ENCODE measurements around the gene ZNFX1.

ZNFX1 gene

DNA sequence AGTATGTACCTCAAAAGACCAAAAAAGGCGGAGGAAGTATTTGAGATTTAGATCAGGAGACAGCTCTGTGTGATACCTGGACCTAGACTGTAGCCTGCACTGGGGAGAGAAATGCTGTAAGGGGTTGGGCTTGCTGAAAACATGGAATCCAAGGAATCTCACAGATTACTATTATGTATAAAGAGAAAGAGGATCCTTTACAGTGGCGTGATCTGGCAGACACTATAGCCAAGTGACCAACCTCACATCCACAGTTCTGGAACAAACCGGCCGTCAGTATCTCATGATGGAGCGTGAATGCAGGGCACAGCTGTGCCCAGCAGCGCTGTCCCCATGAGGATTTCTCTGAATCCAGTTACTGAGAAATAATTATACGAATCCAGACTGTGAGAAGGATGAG is 46.4 kb downstream of the ZNFX1 start:
- H3K36me3 ChIP-seq (ENCODE audit: control insufficient read depth in 2 of 2, insufficient read depth in 1 of 2, low read length in 2 of 2): peaks cover 24 to 84% of the 10 kb centered on the region in 2 experiments
- H3K4me1 ChIP-seq (ENCODE audit: control insufficient read depth, insufficient read depth, low read length): no peaks in the 10 kb centered on the region
- TF ChIP-seq ZNF184 (tag by site-specific recombination; IDR thresholded peaks at IDR 0.05) (no peak), KLF1 (tag by site-specific recombination; IDR thresholded peaks at IDR 0.05) (no peak), ZNF530 (tag by site-specific recombination; IDR thresholded peaks at IDR 0.05; ENCODE audit: low read depth) (no peak), ZNF239 (tag by site-specific recombination; IDR thresholded peaks at IDR 0.05) (no peak), BCL11A (tag by site-specific recombination; IDR thresholded peaks at IDR 0.05; ENCODE audit: low read depth) (no peak), ZNF132 (tag by site-specific recombination; IDR thresholded peaks at IDR 0.05; ENCODE audit: borderline replicate concordance) (no peak), ZNF114 (tag by site-specific recombination; IDR thresholded peaks at IDR 0.05) (no peak), ZNF174 (tag by site-specific recombination; IDR thresholded peaks at IDR 0.05) (no peak), ZNF473 (tag by site-specific recombination; IDR thresholded peaks at IDR 0.05) (no peak), BCL6B (tag by site-specific recombination; IDR thresholded peaks at IDR 0.05) (no peak), ZNF426 (tag by site-specific recombination; IDR thresholded peaks at IDR 0.05) (no peak), ZNF747 (tag by site-specific recombination; IDR thresholded peaks at IDR 0.05) (no peak), ZNF791 (tag by site-specific recombination; IDR thresholded peaks at IDR 0.05) (no peak), FEZF1 (tag by site-specific recombination; IDR thresholded peaks at IDR 0.05) (no peak), ZNF501 (tag by site-specific recombination; IDR thresholded peaks at IDR 0.05) (no peak), SP2 (tag by site-specific recombination; IDR thresholded peaks at IDR 0.05) (no peak), YY1 (tag by site-specific recombination; IDR thresholded peaks at IDR 0.05) (no peak), ZBTB8A (tag by site-specific recombination; IDR thresholded peaks at IDR 0.05) (no peak), ZBTB26 (tag by site-specific recombination; optimal IDR thresholded peaks at IDR 0.05) (no peak)
- no peak overlapping the region for H3K4me3 ChIP-seq (ENCODE audit: low read depth, low read length)
- no peak overlapping the region for H3K27ac ChIP-seq (ENCODE audit: extremely low read depth, low read depth, low read length)
- no peaks in the 10 kb centered on the region for H3K9me3 ChIP-seq (ENCODE audit: control insufficient read depth, insufficient read depth, low read depth, low read length)
- ChIA-PET POLR2A (interaction anchor here (0.6 to 1.8 kb wide), 2 partner anchors 12 to 52 kb away, joined by 3 to 6 read pairs; no protein-coding TSS in a partner anchor), CTCF (interaction anchor here (1.3 to 2.5 kb wide), 2 partner anchors 15 to 99 kb away, joined by 3 to 8 read pairs; no protein-coding TSS in a partner anchor)

GRCh38 chr20:49230561-49231133 is 47.2 kb downstream of the ZNFX1 start:
- Histone ChIP-seq H3K27ac (ENCODE audit: extremely low read depth, low read depth, low read length) (no peak overlapping the region), H3K36me3 (ENCODE audit: control insufficient read depth in 2 of 2, insufficient read depth in 1 of 2, low read length in 2 of 2) (peaks cover 24 to 86% of the 10 kb centered on the region in 2 experiments)
- no peak for TF ChIP-seq OSR2 (tag by site-specific recombination; IDR thresholded peaks at IDR 0.05)
- TF ChIP-seq ZNF155 (tag by site-specific recombination; IDR thresholded peaks at IDR 0.05): no peak
- no peak for TF ChIP-seq ZNF114 (tag by site-specific recombination; IDR thresholded peaks at IDR 0.05)
- TF ChIP-seq, protein P1, sequence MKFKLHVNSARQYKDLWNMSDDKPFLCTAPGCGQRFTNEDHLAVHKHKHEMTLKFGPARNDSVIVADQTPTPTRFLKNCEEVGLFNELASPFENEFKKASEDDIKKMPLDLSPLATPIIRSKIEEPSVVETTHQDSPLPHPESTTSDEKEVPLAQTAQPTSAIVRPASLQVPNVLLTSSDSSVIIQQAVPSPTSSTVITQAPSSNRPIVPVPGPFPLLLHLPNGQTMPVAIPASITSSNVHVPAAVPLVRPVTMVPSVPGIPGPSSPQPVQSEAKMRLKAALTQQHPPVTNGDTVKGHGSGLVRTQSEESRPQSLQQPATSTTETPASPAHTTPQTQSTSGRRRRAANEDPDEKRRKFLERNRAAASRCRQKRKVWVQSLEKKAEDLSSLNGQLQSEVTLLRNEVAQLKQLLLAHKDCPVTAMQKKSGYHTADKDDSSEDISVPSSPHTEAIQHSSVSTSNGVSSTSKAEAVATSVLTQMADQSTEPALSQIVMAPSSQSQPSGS (tag by site-specific recombination; IDR thresholded peaks at IDR 0.05; ENCODE audit: low read depth): no peak
- no peak for TF ChIP-seq ZNF335 (tag by site-specific recombination; conservative IDR thresholded peaks at IDR 0.05)
- TF ChIP-seq ZNF26 (tag by site-specific recombination; IDR thresholded peaks at IDR 0.05): no peak
- TF ChIP-seq SCRT2 (tag by site-specific recombination; IDR thresholded peaks at IDR 0.05): no peak
- no peak for TF ChIP-seq KLF16 (tag by site-specific recombination; IDR thresholded peaks at IDR 0.05)
- TF ChIP-seq ZNF658 (tag by site-specific recombination; IDR thresholded peaks at IDR 0.05): no peak
- no peak for TF ChIP-seq ZXDB (tag by site-specific recombination; IDR thresholded peaks at IDR 0.05)
- TF ChIP-seq ZNF274 (IDR thresholded peaks at IDR 0.05; ENCODE audit: low read length): no peak
- no peak for TF ChIP-seq ZNF274 (tag by site-specific recombination; IDR thresholded peaks at IDR 0.05; ENCODE audit: borderline replicate concordance)
- no peak for TF ChIP-seq ZNF121 (tag by site-specific recombination; IDR thresholded peaks at IDR 0.05)
- TF ChIP-seq HOXD13 (CRISPR knock-in tag; IDR thresholded peaks at IDR 0.05; ENCODE audit: borderline replicate concordance): no peak
- TF ChIP-seq ZNF792 (tag by site-specific recombination; IDR thresholded peaks at IDR 0.05): no peak
- no peak for TF ChIP-seq BCL11A (tag by site-specific recombination; IDR thresholded peaks at IDR 0.05; ENCODE audit: low read depth)

More at GRCh38 chr20:49230561-49231133, 47.2 kb downstream of the ZNFX1 start:
- POLR2A ChIA-PET: interaction anchor here (0.6 to 1.8 kb wide), 3 partner anchors 13 to 463 kb away, joined by 3 to 6 read pairs (median 3); no protein-coding TSS in a partner anchor
- H3K9me3 ChIP-seq (ENCODE audit: control insufficient read depth, insufficient read depth, low read depth, low read length): no peaks in the 10 kb centered on the region
- H3K4me1 ChIP-seq (ENCODE audit: control insufficient read depth, insufficient read depth, low read length): no peaks in the 10 kb centered on the region
- H3K4me3 ChIP-seq (ENCODE audit: low read depth, low read length): no peak overlapping the region
- CTCF ChIA-PET: interaction anchor here (0.7 to 2.5 kb wide), 3 partner anchors 16 to 101 kb away, joined by 3 to 8 read pairs (median 4); no protein-coding TSS in a partner anchor

All from HEK293 (cell line).